NCI-H69 (cell line): ENCODE results near the gene TMCO4.
"Not testable (repeated sequence)": the region's sequence is repeated elsewhere in the genome, so short reads cannot be mapped to it uniquely, and the experiment has no call there.

ENCODE experiments used
- DNase-seq: peaks from one replicate; lab custom pipeline; 2025; lab: John Stamatoyannopoulos, UW

The TMCO4 gene

DNA sequence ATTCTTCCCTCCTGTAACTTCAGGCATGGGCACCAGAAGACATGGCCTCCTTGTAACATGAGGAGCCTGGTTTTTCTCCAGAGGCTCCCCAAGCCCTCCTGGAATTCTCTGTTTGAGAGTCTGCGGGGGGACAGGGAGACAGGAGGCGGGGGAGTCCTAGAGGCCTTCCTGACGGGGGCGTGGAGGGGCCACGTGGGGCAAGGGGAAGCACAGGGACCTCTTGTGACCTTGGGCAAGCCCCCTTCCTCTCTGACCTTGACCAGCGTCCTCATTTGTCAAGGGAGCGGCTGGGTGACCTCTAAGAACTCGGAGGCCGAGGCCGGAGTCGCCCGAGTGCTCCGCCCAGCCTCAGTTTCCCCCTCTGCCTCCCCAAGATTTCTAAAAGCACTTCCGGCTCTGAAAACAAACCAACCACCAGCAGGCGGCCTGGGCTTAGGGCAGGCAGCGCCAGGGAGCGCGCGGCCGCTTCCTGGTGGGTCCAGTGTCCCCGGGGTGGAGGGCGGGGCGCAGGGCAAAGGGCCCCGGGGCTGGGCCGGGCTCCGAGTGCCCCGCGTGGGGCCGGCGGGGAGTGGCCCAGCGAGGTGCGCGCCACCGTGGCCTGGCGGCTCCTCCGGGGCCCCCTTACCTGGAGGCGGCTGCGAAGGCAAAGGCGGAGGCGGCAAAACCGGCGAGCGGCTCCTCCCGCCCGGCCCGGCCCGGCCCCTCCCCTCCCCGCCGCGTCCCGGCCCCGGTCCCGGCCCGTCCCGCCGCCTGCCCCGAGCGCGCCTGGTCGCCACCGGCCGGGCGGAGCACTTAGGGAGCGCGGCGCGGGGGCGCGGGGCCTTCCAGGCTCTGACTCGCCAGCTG, at the start of gene TMCO4:
Gene TMCO4 (minus strand): TSS at position 687 of the 846 bp plus-strand sequence. CDS start 19,158 bp downstream, outside the sequence.
- DNase-seq = no peak

DNA sequence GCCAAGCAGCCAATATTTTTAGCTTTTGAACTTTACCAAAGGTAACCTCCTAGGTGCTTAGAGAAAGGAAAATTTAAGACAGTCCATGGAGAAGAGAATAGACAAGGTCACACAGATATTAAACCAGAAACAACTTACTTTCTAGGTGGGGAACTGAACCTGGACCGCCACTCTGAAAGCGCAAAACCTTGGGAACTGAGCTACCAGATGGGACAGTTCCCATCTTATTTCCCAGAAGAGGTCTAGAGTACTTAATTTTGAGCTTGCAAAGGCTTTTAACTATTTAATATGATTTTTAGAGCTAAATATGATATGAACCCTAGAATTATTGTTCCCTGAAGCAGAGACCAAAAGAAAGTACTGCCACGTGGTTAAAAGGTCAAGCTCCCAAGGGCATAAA, 49.6 kb upstream of the TMCO4 start:
- not testable (repeated sequence) for DNase-seq

GRCh38 chr1:19847334-19847733, 47.6 kb upstream of the TMCO4 start:
- not testable (repeated sequence) for DNase-seq

DNA sequence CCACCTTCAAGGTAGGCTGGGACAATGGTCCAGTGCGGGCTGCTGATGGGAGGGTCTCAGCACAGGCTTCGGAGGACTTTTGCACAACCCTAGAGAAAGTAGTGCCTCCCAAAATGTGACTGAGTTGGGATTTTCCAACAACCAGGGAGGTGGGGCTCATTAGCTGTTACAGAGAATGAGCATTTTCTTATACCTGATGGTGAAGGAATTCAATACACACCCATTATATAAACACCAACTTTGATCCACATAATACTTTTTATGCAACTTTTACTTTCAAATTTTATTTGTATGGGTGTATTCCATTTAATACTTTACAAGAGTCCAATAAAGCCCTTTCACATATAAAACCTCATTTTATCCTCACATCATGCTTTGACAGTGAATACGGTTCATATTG, 46.6 kb upstream of the TMCO4 start:
- DNase-seq = no peak

GRCh38 chr1:19845555-19845954, 45.8 kb upstream of the TMCO4 start:
- DNase-seq = no peak

- no peak for DNase-seq
Measured at GRCh38 chr1:19844731-19845495, 45.2 kb upstream of the TMCO4 start.

- no peak for DNase-seq
Measured at GRCh38 chr1:19840228-19840627, 40.5 kb upstream of the TMCO4 start.

DNA sequence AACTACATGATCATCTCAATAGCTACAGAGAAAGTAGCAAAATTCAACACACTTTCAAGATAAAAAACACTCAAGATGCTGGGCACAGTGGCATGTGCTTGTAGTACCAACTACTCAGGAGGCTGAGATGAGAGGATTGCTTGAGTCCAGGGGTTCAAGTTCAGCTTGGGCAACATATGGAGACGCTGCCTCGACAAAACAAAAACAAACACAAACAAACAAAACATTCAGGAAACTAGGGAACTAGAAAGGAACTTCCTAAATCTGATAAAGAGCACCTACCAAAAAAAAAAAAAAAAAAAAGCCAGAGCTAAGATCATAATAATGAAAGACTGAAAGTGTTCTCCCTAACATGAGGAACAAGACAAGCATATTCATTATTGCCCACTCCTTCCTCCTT, 38.1 kb upstream of the TMCO4 start:
- no peak for DNase-seq

GRCh38 chr1:19835578-19835977, 35.9 kb upstream of the TMCO4 start:
- no peak for DNase-seq

DNA sequence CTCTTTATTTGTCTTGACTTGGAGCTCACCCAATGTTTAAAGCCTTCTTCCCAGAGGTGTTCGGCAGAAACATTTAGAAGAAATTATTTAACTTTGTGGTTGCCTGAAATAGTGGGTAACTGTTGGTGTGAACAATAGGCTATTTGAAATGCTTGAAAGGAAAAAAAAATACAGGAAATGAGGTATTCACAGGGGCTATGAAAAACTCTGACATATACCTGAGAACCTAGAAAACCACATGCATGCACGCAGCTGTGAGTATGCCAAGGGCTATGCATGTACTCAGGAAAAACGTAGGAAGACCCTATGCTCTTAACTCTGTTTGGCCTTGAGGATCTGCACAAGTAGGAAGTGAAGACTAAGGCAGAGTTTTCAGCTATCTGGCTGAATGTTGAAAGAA, 31.7 kb upstream of the TMCO4 start:
- no peak for DNase-seq

GRCh38 chr1:19828546-19828945, 28.8 kb upstream of the TMCO4 start:
- DNase-seq = no peak

DNA sequence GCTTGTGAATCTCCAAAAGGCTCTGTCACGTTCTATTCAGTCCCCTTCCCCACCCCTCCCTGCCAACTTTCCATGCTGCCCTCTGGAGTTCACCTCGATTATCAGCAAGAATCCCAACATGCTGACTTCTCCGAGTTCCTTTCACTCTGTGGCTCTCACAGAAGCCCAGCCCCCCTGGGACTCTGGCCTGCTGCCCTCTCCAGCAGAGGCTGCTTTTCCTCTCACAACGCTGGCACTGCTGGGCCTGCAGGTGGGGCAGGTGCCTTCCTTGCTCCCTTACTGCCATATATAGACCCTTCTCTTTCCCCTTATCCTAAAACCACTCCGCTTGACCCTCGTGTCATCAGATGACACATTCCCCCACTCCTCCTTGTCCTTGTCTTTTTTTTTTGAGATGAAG, 25.6 kb upstream of the TMCO4 start:
- DNase-seq = no peak

- no peak for DNase-seq
Measured at GRCh38 chr1:19824541-19824940, 24.8 kb upstream of the TMCO4 start.

DNA sequence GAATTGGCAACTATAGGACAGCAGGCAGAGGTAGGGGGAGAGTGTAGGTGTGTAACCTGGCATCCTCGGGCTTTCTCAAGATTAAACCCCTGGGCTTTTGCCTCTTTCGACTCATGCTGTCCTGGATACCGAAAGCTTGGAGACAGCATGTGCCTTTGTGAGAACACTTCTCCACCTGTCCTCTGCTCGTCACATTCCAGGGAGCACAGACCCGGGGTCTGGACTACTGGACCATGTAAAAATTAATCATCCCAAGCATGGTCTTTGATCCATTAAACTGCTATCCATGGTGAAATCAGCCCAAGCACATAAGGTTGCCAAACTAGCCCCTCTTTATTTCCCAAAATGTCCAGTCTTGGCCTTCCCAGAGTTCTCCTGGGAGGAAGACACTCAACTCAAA, 24.3 kb upstream of the TMCO4 start:
- DNase-seq = no peak

- no peak for DNase-seq
Measured at GRCh38 chr1:19819701-19820100, 20.0 kb upstream of the TMCO4 start.

GRCh38 chr1:19818324-19818723, 18.6 kb upstream of the TMCO4 start:
- no peak for DNase-seq

GRCh38 chr1:19817160-19817559, 17.4 kb upstream of the TMCO4 start:
- no peak for DNase-seq

GRCh38 chr1:19816737-19817086, 17.0 kb upstream of the TMCO4 start:
- DNase-seq = not testable (repeated sequence)

DNA sequence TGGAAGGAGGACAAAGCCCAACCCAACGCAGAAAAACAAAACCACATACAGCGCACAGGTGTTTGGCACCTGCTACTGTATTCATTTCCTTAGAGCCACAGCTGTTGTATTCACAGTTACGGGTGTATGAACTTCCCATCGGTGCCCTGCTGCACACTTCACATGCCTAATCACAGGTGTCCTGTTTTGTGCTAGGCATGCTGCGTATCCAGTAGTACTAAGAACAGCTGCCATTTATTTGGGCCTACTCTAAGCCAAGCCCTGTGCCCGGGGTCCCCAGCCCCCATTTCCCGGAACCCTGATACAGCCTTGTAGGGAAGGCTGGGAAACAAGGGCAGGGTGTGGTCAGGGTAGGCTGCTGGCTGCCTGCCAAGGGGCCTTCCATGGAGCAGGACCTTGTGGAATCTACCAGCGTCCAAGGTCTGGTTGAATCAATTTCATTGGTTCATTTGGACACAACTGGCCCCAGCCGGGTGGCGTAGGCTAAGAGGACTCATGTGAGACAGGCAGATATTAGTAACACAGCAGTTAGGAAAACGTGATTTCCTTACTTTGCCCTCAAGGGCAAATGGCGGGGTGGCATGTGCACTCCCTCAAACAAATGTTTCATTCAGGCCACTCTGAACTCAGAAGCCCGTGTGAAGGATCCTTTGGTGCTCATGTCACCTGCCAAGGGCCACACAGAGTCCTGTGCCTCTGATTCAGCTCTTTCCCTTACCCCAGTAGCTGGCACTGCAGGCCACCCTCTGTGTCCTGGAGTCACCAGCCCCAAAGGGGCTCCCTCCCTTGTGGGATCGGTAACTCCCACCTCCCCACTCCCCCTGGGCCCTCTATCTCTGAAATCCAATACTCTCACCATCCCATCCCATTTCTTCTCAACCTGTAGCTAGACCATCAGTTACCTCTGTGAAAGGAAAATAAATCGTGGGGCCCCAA, 16.4 kb upstream of the TMCO4 start:
- DNase-seq = peak; percentile 91

DNA sequence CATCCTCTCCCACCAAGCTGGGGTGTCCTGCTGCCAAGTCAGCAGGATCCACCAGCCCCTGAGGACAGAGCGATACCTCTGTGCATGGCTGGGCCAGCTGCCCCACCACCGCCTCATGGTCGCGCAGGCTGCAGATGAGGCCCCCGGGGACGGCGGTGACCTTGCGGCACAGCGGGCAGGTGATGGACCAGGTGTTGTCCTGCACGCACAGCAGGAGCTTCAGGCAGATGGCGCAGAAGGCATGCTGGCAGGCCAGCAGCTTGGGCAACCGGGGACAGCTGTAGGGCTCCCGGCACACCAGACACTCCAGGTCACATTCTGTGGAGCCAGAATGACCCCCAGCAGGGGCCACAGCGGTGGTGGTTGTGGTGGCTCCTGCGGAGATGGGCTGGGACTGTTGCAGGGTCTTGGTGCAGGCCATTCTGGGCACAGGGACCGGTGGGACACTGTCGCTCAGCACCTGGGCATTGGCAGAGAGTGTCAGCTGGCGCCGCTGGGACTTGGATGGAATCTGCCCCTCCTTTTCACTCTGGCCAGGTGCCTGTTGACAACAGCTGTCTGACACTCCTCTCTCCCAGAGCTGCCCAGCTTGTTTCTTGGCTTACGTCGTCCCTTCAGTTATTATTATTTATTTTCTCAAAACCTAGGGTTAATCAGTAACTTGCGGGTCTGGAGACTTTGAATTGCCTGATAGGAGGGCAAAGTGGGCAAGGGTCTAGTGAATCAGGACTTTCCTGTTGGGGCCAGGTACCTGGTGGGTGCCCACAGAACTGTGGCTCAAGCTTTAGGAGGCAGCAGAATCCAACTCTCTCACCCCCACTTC, 15.2 kb upstream of the TMCO4 start, which contains the start of gene RNF186:
Gene RNF186 (minus strand): TSS at position 603 of the 823 bp plus-strand sequence. CDS start 182 bp downstream, at position 421.
- DNase-seq = peak; percentile 57

DNA sequence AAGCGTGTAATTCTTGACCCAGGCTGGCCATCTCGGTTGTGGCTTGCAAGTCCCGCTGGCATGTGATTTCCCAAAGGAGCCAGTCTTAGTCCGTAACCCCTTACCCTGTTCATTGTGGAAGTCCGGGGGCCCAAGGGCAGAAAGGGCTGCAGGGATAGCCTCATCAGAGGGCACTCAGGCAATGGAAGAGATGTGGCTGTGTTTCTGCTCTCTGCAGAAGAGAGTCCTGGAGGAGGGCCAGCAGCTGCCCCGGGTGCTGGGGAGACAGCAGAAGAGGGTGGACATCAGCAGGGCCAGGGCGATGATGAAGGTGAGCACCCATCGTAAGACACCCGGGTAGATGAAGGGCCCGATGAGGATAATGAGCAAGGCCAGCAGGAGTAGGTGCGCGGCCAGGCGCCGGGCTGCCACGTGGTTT, 14.5 kb upstream of the TMCO4 start:
- no peak for DNase-seq
